DND-41 (cell line): ENCODE measurements around the gene RBFOX1.

Experiments used
- CTCF ChIP-seq: IDR thresholded peaks from 2 replicates; pipeline ENCODE4 v1.5.1; 2012; ENCODE audit warnings: borderline replicate concordance, low read length, moderate library complexity, mild to moderate bottlenecking; ENCODE audit not compliant: poor library complexity, severe bottlenecking; ENCODE audit errors: extremely low read depth
- EZH2 ChIP-seq: IDR thresholded peaks from 3 replicates; pipeline ENCODE4 v1.6.1; 2012; ENCODE audit warnings: borderline replicate concordance, low read depth, mild to moderate bottlenecking, moderate library complexity, low read length, inconsistent platforms; ENCODE audit not compliant: severe bottlenecking

GRCh38 chr16:7350806-7351205 is 18.2 kb downstream of the RBFOX1 start:
- no peak for TF ChIP-seq CTCF
- TF ChIP-seq EZH2 = no peak
